Measurements from ENCODE around the gene PRIMPOL.

GRCh38 chr4:184695178-184695896, 45.8 kb downstream of the PRIMPOL start:
- TF ChIP-seq CTCF (conservative IDR thresholded peaks at IDR 0.05 in 1 of 2, IDR thresholded peaks at IDR 0.05 in 1 of 2; ENCODE audit: low read depth in 1 of 2, low read length in 2 of 2), result no peak
- no peak for TF ChIP-seq EZH2 (IDR thresholded peaks at IDR 0.05; ENCODE audit: low read length, missing control alignments)

Data from fibroblast of lung (primary cell).